ENCODE measurements around the gene DKK2.
A peak's percentile ranks its signal among the peaks of the same experiment; 100 is the strongest.
"Not testable (repeated sequence)": the region's sequence is repeated elsewhere in the genome, so short reads cannot be mapped to it uniquely, and the experiment has no call there.

The DKK2 gene

GRCh38 chr4:106978046-106978774, 57.9 kb downstream of the DKK2 start:
- DNase-seq (ENCODE audit: low read depth) = no peak
- H3K9ac ChIP-seq (ENCODE audit: low read length) = no peak overlapping the region
- no peaks in the 10 kb centered on the region for H3K27me3 ChIP-seq (replicated peaks; ENCODE audit: control insufficient read depth, insufficient read depth, low read length)
- no peaks in the 10 kb centered on the region for H3K9me3 ChIP-seq (ENCODE audit: control insufficient read depth, low read length)
- H3K36me3 ChIP-seq (ENCODE audit: control insufficient read depth, insufficient read depth, low read length, severe bottlenecking) = no peaks in the 10 kb centered on the region
- no peaks in the 10 kb centered on the region for H3K4me1 ChIP-seq (ENCODE audit: control insufficient read depth, insufficient read depth, low read length)
- no peak overlapping the region for H3K4me3 ChIP-seq (ENCODE audit: low read length)

DNA sequence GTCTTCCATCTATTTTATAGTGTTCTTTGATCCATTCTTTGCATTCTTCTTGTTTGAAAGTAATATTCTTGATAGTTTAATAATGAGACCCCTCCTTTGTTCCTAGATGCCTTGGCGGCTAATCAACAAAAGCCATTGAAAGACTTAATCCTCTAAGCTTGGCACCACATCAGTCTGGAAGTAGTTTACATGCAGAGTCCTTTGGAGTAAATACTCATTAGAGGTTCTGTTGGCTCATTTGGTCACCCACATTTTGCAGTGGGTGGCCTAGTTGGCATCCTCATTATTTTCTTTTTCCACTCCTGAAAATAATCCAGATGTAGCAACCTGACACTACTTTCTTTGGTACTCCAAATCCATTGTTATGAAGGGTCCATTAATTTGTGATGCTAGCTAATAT, 64.5 kb downstream of the DKK2 start:
- Histone ChIP-seq H3K9me3 (ENCODE audit: control insufficient read depth, low read length) (no peaks in the 10 kb centered on the region), H3K4me3 (ENCODE audit: low read length) (no peak overlapping the region), H3K9ac (ENCODE audit: low read length) (no peak overlapping the region), H3K36me3 (ENCODE audit: control insufficient read depth, insufficient read depth, low read length, severe bottlenecking) (no peaks in the 10 kb centered on the region), H3K4me1 (ENCODE audit: control insufficient read depth, insufficient read depth, low read length) (no peaks in the 10 kb centered on the region), H3K27me3 (replicated peaks; ENCODE audit: control insufficient read depth, insufficient read depth, low read length) (no peaks in the 10 kb centered on the region)
- DNase-seq (ENCODE audit: low read depth) = no peak

GRCh38 chr4:106967892-106968291, 68.2 kb downstream of the DKK2 start:
- Histone ChIP-seq H3K27me3 (replicated peaks; ENCODE audit: control insufficient read depth, insufficient read depth, low read length) (no peaks in the 10 kb centered on the region), H3K9ac (ENCODE audit: low read length) (no peak overlapping the region), H3K9me3 (ENCODE audit: control insufficient read depth, low read length) (no peaks in the 10 kb centered on the region), H3K4me1 (ENCODE audit: control insufficient read depth, insufficient read depth, low read length) (no peaks in the 10 kb centered on the region), H3K36me3 (ENCODE audit: control insufficient read depth, insufficient read depth, low read length, severe bottlenecking) (no peaks in the 10 kb centered on the region), H3K4me3 (ENCODE audit: low read length) (no peak overlapping the region)
- no peak for DNase-seq (ENCODE audit: low read depth)

DNA sequence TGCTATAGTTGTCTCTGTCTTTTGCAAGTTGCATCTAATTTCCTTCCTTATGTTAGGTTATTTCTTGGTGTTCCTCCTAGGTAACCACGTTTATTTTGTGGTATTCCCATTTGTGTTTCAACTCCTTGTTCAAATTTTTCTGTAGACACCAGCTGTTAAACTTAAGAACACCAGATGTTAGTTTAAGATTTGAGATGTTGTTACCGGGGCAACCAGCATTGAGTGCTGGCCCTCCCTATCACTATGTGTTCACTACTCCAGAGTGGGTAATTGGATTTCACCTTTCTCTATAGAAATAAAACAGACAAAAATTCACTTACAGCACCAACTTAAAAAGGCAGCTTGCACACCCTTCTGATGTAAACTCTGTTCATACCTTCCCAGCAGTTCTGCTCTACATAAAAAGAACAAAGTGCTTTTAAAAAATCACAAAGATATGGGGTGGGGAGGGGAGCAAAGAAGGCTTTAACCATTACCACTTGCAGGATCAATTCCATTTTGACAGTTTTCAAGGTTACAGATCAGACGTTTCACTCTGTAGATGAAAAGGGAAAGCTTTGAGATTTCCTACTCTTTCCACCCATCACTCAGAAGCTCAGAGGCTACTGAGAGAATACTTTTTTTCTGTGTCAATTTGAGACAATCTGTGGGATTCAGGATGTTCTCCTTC, 82.9 kb downstream of the DKK2 start:
- no peak overlapping the region for H3K9ac ChIP-seq (ENCODE audit: low read length)
- no peaks in the 10 kb centered on the region for H3K27me3 ChIP-seq (replicated peaks; ENCODE audit: control insufficient read depth, insufficient read depth, low read length)
- no peaks in the 10 kb centered on the region for H3K4me1 ChIP-seq (ENCODE audit: control insufficient read depth, insufficient read depth, low read length)
- H3K9me3 ChIP-seq (ENCODE audit: control insufficient read depth, low read length) = no peaks in the 10 kb centered on the region
- H3K4me3 ChIP-seq (ENCODE audit: low read length) = no peak overlapping the region
- H3K36me3 ChIP-seq (ENCODE audit: control insufficient read depth, insufficient read depth, low read length, severe bottlenecking) = no peaks in the 10 kb centered on the region
- no peak for DNase-seq (ENCODE audit: low read depth)

- Histone ChIP-seq H3K27me3 (replicated peaks; ENCODE audit: control insufficient read depth, insufficient read depth, low read length) (no peaks in the 10 kb centered on the region), H3K36me3 (ENCODE audit: control insufficient read depth, insufficient read depth, low read length, severe bottlenecking) (no peaks in the 10 kb centered on the region), H3K4me1 (ENCODE audit: control insufficient read depth, insufficient read depth, low read length) (no peaks in the 10 kb centered on the region), H3K9me3 (ENCODE audit: control insufficient read depth, low read length) (no peaks in the 10 kb centered on the region), H3K4me3 (ENCODE audit: low read length) (no peak overlapping the region), H3K9ac (ENCODE audit: low read length) (no peak overlapping the region)
- no peak for DNase-seq (ENCODE audit: low read depth)
Measured at GRCh38 chr4:106951891-106952290, 84.2 kb downstream of the DKK2 start.

GRCh38 chr4:106941841-106942240, 94.3 kb downstream of the DKK2 start:
- Histone ChIP-seq H3K4me3 (ENCODE audit: low read length) (no peak overlapping the region), H3K9me3 (ENCODE audit: control insufficient read depth, low read length) (peaks cover 3% of the 10 kb centered on the region), H3K4me1 (ENCODE audit: control insufficient read depth, insufficient read depth, low read length) (no peaks in the 10 kb centered on the region), H3K36me3 (ENCODE audit: control insufficient read depth, insufficient read depth, low read length, severe bottlenecking) (no peaks in the 10 kb centered on the region), H3K9ac (ENCODE audit: low read length) (no peak overlapping the region), H3K27me3 (replicated peaks; ENCODE audit: control insufficient read depth, insufficient read depth, low read length) (no peaks in the 10 kb centered on the region)
- no peak for DNase-seq (ENCODE audit: low read depth)

DNA sequence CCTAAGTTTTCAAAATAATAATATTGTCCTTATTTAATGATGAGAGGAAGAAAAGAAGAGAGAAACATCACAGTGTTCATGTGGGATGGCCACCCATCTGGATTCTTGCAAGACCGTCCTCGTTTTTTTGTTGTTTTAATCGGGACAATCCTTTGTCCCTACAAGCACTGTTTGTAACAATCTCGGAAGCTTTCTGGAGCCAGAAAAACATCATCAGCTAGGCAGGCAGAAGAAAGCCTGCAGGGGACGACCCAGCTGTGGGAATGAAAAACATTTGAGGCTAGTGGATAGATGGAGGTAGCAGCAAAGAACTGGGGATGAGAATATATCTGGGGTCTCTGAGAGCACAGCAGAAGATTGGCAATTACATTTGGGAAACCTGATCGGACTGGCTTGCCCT, 105.6 kb downstream of the DKK2 start:
- Histone ChIP-seq H3K36me3 (ENCODE audit: control insufficient read depth, insufficient read depth, low read length, severe bottlenecking) (no peaks in the 10 kb centered on the region), H3K27me3 (replicated peaks; ENCODE audit: control insufficient read depth, insufficient read depth, low read length) (no peaks in the 10 kb centered on the region), H3K9me3 (ENCODE audit: control insufficient read depth, low read length) (no peaks in the 10 kb centered on the region), H3K4me1 (ENCODE audit: control insufficient read depth, insufficient read depth, low read length) (no peaks in the 10 kb centered on the region), H3K4me3 (ENCODE audit: low read length) (no peak overlapping the region), H3K9ac (ENCODE audit: low read length) (no peak overlapping the region)
- DNase-seq (ENCODE audit: low read depth) = no peak

DNA sequence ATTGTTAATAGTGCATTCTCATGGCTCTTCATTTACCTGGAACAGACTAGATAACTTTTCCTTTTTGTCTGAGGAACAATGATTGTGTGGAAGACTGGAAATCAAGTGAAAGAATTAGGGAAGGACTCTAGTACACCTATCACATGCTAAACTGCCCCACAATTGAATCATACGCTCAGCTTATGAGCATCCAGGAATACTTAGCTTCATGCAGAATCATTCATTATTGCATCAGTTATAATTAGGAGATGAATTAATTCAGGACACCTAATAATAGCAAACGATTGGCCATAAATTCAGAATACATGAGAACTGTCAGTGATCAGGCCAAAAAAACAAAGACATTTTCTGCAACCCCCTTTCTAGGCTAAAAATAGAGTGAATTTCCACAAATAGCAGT, 106.9 kb downstream of the DKK2 start:
- Histone ChIP-seq H3K9me3 (ENCODE audit: control insufficient read depth, low read length) (no peaks in the 10 kb centered on the region), H3K4me1 (ENCODE audit: control insufficient read depth, insufficient read depth, low read length) (no peaks in the 10 kb centered on the region), H3K36me3 (ENCODE audit: control insufficient read depth, insufficient read depth, low read length, severe bottlenecking) (no peaks in the 10 kb centered on the region), H3K4me3 (ENCODE audit: low read length) (no peak overlapping the region), H3K27me3 (replicated peaks; ENCODE audit: control insufficient read depth, insufficient read depth, low read length) (no peaks in the 10 kb centered on the region), H3K9ac (ENCODE audit: low read length) (no peak overlapping the region)
- no peak for DNase-seq (ENCODE audit: low read depth)

DNA sequence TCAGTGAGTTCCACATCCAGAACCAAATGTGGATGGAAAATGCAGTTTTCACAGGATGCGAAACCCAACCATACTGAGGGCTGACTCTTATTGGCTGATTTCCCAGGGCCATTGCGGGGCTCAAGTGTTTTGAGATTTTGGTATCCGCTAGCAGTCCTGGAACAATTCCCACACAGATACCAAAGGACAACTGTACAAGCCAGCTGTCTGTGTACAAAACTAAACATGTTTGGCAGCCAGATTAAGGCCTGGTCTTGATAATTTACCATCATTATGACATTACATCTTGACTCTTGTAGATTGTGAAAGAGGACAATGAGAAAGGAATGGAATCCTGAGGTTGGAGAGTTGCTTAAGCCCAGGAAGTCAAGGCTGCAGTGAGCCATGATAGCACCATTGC, 121.9 kb downstream of the DKK2 start:
- no peaks in the 10 kb centered on the region for H3K27me3 ChIP-seq (replicated peaks; ENCODE audit: control insufficient read depth, insufficient read depth, low read length)

GRCh38 chr4:106909486-106910188, 126.5 kb downstream of the DKK2 start:
- Histone ChIP-seq H3K27me3 (replicated peaks; ENCODE audit: control insufficient read depth, insufficient read depth, low read length) (no peaks in the 10 kb centered on the region), H3K9me3 (ENCODE audit: control insufficient read depth, low read length) (no peaks in the 10 kb centered on the region)
- DNase-seq (ENCODE audit: low read depth) = no peak

More for the DNA sequence above, 121.9 kb downstream of the DKK2 start:
- Histone ChIP-seq H3K36me3 (ENCODE audit: control insufficient read depth, insufficient read depth, low read length, severe bottlenecking) (no peaks in the 10 kb centered on the region), H3K4me1 (ENCODE audit: control insufficient read depth, insufficient read depth, low read length) (no peaks in the 10 kb centered on the region), H3K9ac (ENCODE audit: low read length) (no peak overlapping the region), H3K9me3 (ENCODE audit: control insufficient read depth, low read length) (no peaks in the 10 kb centered on the region), H3K4me3 (ENCODE audit: low read length) (no peak overlapping the region)
- peak; percentile 24 for DNase-seq (ENCODE audit: low read depth)

DNA sequence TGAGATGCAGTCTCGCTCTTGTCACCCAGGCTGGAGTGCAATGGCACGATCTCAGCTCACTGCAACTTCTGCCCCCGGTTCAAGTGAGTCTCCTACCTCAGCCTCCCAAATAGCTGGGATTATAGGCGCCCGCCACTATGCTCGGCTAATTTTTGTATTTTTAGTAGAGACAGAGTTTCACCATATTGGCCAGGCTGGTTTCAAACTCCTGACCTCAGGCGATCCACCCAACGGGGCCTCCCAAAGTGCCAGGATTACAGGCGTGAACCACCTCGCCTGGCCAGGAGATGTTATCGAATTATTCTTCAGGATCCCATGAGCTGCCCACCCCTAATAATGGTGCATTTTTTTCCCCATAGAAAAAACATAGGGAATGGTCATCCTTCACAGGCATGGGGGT, 128.1 kb downstream of the DKK2 start:
- H3K36me3 ChIP-seq (ENCODE audit: control insufficient read depth, insufficient read depth, low read length, severe bottlenecking); H3K9ac ChIP-seq (ENCODE audit: low read length); H3K9me3 ChIP-seq (ENCODE audit: control insufficient read depth, low read length); H3K27me3 ChIP-seq (replicated peaks; ENCODE audit: control insufficient read depth, insufficient read depth, low read length); DNase-seq (ENCODE audit: low read depth); H3K4me1 ChIP-seq (ENCODE audit: control insufficient read depth, insufficient read depth, low read length); H3K4me3 ChIP-seq (ENCODE audit: low read length): not testable (repeated sequence)

More at GRCh38 chr4:106909486-106910188, 126.5 kb downstream of the DKK2 start:
- no peak overlapping the region for H3K9ac ChIP-seq (ENCODE audit: low read length)
- H3K36me3 ChIP-seq (ENCODE audit: control insufficient read depth, insufficient read depth, low read length, severe bottlenecking) = no peaks in the 10 kb centered on the region
- no peaks in the 10 kb centered on the region for H3K4me1 ChIP-seq (ENCODE audit: control insufficient read depth, insufficient read depth, low read length)
- H3K4me3 ChIP-seq (ENCODE audit: low read length) = no peak overlapping the region

All from adipocyte (in vitro differentiated cells).